ENCODE measurements around the gene PRDM2.

GRCh38 chr1:13728091-13728715, 28.2 kb downstream of the PRDM2 start:
- TF ChIP-seq CTCF (IDR thresholded peaks at IDR 0.05; ENCODE audit: insufficient read depth, low read length, poor library complexity, severe bottlenecking) (no peak), EZH2phosphoT487 (conservative IDR thresholded peaks at IDR 0.05; ENCODE audit: low read length) (no peak)

Measured in SU-DHL-6 (cell line).